Kidney tubule cell (primary cell): Measurements from ENCODE around the gene IGSF9.

ENCODE experiments used
- DNase-seq: peaks from one replicate; pipeline ENCODE4 v3.0.0-alpha.2; 2018; ENCODE audit warnings: low spot score

IGSF9 gene

GRCh38 chr1:159944623-159945455 is 574 bp downstream of the IGSF9 start:
- DNase-seq, result no peak

GRCh38 chr1:159943908-159944622 is 1.3 kb downstream of the IGSF9 start:
- DNase-seq, result no peak

- no peak for DNase-seq
These were observed 2.2 kb downstream of the IGSF9 start for GRCh38 chr1:159943278-159943640.

- no peak for DNase-seq
These were observed 2.7 kb downstream of the IGSF9 start for GRCh38 chr1:159942632-159943277.

DNA sequence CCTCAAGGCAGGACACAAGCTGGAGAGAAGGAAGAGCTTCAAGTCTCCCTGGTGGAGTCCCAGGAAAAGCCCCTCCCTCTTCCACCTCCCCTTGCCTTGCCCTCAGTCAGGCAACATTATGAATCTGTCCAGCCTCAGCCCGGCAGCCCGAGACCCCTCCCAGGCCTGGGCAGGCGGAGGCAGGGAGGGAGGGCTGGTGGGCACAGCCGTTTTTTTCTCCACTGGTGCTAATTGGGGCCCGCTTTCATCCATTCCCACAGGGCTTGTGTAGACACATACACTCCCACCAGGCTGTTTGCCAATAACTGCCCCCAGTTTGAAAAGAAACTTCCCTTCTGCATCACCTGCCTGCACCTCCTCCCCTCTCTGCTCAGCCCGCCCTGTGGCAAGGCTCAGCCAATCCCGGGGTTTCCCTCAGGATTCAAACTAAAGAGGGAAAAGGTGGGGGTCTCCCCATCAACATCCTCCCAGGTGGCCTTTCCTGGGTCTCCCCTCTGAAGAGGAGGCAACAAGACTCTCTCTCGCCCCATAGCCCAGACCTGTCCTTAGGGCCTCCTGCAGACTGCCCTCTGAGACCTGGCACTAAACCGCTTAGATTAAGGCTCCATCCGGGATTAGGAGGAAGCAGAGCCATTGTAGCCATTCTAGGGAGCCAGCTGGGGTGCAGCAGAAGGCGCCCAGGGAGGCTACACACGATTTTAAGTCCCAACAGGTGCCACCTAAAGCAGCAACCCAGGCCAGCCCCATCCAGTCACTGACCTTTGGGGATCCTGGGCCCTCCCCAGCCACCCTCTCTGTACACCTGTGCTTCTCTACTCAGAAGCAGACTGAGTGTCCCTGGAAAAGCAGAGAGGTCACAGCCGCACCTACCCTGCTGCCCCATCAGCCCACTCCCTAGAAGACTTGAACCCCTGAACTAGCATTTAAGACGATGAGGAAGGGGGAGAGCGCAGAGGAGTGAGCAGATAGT is 3.5 kb downstream of the IGSF9 start:
- DNase-seq, result no peak

GRCh38 chr1:159941141-159941540 is 4.3 kb downstream of the IGSF9 start:
- DNase-seq, result no peak

GRCh38 chr1:159940006-159940620 is 5.3 kb downstream of the IGSF9 start:
- DNase-seq, result no peak

- no peak for DNase-seq
These were observed 5.8 kb downstream of the IGSF9 start for GRCh38 chr1:159939678-159940002.

GRCh38 chr1:159938905-159939677 is 6.3 kb downstream of the IGSF9 start:
- no peak for DNase-seq

GRCh38 chr1:159938211-159938852 is 7.1 kb downstream of the IGSF9 start:
- no peak for DNase-seq

GRCh38 chr1:159937054-159937750 is 8.2 kb downstream of the IGSF9 start:
- DNase-seq, result no peak

- DNase-seq, result peak; percentile 59
These were observed 9.0 kb downstream of the IGSF9 start for GRCh38 chr1:159936273-159936904.

- no peak for DNase-seq
These were observed 9.6 kb downstream of the IGSF9 start for GRCh38 chr1:159935719-159936272.

GRCh38 chr1:159935305-159935704 is 10.1 kb downstream of the IGSF9 start:
- no peak for DNase-seq

GRCh38 chr1:159934136-159935039 is 11.0 kb downstream of the IGSF9 start:
- no peak for DNase-seq

- no peak for DNase-seq
These were observed 12.1 kb downstream of the IGSF9 start for GRCh38 chr1:159933347-159933746.
